Measurements from ENCODE around the gene VIL1. TPM values are rescaled to one million over a fixed set of nuclear protein-coding genes. Genes with fewer than 3 reads are reported as not detected.

Gene VIL1
- total RNA-seq, result 328 TPM

DNA sequence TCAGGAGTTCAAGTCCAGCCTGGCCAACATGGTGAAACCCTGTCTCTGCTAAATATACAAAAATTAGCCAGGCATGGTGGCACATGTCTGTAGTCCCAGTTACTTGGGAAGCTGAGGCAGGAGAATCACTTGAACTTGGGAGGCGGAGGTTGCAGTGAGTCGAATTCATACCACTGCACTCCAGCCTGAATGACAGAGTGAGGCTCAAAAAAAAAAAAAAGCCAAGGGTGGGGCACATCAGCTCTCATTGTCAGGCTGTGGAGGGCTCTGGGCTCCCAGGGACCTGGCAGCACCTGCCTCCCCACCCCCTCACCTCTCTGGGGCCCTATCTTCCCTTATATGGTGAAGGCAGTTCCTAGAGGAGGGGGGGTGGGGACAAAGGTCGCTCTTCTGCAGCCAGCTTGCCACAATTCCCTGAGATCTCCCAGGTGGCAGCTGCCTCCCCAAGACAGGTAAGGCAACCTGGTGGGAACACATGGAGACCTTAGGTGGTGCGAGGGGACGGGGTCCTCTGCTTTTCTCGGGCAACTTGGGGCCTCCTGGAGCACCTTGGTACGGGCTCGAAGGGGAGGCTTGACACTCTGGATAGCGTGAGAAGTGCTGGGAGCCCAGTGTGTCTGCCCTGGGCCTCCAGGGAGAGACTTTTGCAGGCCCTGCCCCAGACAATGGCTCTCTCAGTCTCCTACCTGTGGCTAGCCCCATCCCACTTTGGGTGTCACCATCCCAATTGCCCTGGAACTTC, at the start of gene VIL1:
VIL1 (plus strand) TSS at position 407 of the 742 bp plus-strand sequence. CDS start 4,656 bp downstream, outside the sequence.
- peak; percentile 90 for DNase-seq (ENCODE audit: low spot score)

DNA sequence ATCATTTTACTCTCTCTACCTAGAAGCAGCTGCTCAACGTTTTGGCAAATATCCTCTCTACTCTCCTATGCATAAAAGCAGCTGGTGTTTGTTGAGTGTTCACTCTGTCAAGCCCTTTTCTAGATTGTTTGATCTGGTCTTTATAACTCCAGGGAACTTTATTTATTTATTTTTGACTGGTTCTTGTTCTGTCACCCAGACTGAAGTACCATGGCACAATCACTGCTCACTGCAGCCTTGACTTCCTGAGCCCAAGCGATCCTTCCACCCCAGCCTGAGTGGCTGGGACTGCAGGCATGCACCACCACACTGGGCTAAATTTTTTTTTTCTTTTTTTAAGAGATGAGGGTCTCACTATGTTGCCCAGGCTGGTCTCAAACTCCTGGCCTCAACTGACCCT, 49.6 kb upstream of the VIL1 start:
- no peak for DNase-seq (ENCODE audit: low spot score)

- DNase-seq (ENCODE audit: low spot score), result peak; percentile 48
Observed at GRCh38 chr2:218370410-218371063, 48.4 kb upstream of the VIL1 start.

DNA sequence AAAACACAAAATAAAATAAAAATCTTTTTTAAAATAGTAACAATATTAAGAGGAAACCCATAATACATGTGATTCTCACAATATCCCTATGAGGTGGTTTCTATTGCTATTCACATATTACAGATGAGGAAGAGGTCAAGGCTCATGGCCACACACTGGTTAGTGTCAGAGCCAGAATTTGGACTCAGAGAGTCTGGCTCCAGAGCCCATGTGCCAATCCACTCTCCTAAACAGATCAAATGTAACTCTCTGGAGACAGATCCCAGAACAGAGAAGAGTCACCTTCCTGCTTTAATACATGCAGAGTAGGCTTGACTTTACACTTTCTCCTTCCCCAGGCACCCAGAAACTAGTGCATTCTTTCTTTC, 47.0 kb upstream of the VIL1 start:
- no peak for DNase-seq (ENCODE audit: low spot score)

DNA sequence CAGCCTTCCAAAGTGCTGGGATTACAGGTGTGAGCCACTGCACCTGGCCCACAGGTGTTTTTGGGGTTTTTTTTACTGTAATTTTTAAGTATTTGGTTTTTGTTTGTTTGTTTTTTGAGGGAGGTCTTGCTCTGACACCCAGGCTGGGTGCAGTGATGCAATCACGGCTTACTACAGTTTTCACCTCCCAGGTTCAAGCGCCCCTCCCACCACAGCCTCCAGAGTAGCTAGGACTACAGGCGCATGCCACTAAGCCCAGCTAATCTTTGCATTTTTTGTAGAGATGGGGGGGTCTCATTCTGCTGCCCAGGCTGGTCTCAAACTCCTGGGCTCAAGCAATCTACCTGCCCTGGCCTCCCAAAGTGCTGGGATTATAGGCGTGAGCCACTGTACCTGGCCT, 44.1 kb upstream of the VIL1 start:
- DNase-seq (ENCODE audit: low spot score), result no peak

DNA sequence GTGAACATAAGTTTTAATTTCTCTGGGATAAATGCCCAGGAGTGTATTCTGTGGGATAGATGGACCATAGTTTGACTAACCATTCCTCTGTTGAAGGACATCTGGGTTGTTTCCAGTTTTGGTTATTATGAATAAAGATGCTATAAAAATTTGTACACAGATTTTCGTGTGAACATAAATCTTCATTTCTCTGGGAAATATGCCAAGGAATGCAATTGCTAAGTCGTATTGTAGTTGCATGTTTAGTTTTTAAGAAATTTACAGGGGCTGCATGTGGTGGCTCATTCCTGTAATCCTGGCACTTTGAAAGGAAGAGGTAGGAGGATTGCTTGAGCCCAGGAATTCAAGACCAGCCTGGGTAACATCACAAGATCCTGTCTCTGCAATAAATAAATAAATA, 43.7 kb upstream of the VIL1 start:
- DNase-seq (ENCODE audit: low spot score), result no peak

GRCh38 chr2:218378053-218378452, 40.9 kb upstream of the VIL1 start:
- DNase-seq (ENCODE audit: low spot score), result no peak

GRCh38 chr2:218381916-218382366, 37.0 kb upstream of the VIL1 start, which contains the start of gene SLC11A1:
Gene SLC11A1, plus strand, starts transcription at chr2:218382273. Its CDS starts 96 bp downstream, at chr2:218382369.
- DNase-seq (ENCODE audit: low spot score), result peak; percentile 50

DNA sequence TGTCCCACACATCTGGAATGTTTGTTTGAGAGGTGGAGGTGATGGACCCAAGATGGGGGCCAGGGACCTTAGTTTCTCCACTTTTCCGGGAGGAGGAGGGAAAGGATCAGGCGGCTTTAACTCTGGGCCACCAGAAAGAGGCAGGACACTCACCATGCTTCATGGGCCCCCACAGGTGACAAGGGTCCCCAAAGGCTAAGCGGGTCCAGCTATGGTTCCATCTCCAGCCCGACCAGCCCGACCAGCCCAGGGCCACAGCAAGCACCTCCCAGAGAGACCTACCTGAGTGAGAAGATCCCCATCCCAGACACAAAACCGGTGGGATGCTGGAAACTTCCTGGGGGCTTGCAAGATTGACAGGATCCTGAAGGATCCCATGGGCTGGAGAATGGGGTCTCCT, 36.1 kb upstream of the VIL1 start:
- DNase-seq (ENCODE audit: low spot score), result no peak

- no peak for DNase-seq (ENCODE audit: low spot score)
Observed at GRCh38 chr2:218383892-218384519, 34.9 kb upstream of the VIL1 start.

DNA sequence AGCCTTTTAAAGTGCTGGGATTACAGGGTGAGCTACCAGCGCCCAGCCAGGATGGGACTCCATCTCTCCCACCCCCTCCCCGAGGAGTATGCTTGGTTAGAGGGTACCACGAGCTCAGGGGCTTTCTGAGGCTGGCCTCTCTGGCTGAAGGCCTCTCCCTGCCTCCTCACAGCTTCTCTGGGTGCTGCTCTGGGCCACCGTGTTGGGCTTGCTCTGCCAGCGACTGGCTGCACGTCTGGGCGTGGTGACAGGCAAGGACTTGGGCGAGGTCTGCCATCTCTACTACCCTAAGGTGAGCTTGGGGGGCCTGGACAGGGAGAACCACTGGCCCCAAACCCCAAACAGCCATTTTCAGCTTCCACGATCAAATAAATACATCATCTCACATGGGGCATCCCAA, 33.9 kb upstream of the VIL1 start:
- no peak for DNase-seq (ENCODE audit: low spot score)

DNA sequence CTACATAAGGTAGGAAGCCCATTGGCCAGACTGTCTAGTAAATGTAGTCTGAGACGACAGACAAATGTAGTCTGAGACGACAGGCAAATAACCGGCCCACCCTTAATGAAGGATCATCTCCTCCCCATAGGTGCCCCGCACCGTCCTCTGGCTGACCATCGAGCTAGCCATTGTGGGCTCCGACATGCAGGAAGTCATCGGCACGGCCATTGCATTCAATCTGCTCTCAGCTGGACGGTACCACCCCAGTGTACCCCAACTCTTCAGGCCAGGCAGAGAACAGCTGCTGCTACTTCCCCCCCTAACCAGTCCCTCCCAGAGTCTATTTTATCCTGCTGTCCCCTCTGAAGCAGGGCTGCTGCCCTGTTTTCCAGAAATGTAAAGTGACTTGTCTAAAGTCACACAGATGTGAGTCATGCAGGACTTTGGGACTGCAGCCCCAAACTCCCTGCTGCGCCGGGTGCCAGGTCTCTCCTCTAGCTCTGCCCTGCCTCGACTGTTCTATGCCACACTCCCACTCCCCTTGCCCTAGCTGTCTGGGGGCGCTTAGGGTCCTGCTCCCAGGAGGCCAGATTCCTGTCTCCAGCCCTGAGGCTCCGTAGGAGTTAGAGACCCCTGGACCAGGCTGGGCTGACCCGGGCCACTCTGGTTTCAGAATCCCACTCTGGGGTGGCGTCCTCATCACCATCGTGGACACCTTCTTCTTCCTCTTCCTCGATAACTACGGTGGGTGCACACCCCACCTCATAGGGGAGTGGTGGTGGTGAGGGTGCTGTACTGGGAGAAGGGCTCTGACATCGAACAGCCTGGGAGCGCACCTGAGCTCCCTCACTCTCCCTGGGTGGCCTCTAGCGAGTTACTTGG, 32.2 kb upstream of the VIL1 start:
- DNase-seq (ENCODE audit: low spot score), result no peak

GRCh38 chr2:218387369-218388194, 31.3 kb upstream of the VIL1 start:
- DNase-seq (ENCODE audit: low spot score), result peak; percentile 61

DNA sequence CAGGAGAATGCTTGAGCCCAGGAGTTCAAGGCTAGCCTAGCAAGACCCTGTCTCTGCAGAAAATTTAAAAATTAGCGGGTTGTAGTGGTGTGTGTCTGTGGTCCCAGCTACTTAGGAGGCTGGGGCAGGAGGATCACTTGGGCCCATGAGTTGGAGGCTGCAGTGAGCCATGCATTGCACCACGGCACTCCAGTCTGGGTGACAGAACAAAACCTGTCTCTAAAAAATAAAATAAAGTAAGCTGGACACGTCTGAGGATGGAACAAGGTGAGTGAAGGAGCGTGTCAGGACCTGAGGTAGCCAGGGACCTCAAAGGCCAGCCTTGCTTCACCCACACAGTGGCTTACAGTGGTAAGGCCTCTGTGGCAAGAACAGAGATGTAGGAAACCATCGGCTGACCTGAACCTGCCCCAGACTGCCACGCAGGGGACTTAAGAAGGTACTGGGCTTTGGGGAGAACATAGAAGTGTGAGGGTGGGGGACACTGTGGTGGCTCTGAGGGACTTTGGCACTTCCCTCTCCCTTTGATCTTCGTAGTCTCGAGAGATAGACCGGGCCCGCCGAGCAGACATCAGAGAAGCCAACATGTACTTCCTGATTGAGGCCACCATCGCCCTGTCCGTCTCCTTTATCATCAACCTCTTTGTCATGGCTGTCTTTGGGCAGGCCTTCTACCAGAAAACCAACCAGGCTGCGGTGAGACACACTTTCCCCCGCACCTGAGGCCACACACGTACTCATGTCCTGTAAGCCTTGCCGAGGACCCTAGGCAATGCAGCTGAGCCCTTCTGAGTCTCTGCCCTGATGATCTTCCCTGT, 29.4 kb upstream of the VIL1 start:
- DNase-seq (ENCODE audit: low spot score), result no peak

DNA sequence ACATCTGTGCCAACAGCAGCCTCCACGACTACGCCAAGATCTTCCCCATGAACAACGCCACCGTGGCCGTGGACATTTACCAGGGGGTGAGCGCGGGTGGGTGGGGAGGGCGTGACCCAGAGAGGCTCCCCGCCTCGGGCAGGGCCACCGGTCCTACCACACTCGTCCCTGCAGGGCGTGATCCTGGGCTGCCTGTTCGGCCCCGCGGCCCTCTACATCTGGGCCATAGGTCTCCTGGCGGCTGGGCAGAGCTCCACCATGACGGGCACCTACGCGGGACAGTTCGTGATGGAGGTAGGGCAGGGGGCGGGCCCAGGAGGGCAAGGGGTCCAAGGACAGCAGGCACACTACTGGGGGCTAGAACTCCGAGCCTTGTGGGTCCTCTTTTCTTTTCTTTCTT, 27.7 kb upstream of the VIL1 start:
- no peak for DNase-seq (ENCODE audit: low spot score)

DNA sequence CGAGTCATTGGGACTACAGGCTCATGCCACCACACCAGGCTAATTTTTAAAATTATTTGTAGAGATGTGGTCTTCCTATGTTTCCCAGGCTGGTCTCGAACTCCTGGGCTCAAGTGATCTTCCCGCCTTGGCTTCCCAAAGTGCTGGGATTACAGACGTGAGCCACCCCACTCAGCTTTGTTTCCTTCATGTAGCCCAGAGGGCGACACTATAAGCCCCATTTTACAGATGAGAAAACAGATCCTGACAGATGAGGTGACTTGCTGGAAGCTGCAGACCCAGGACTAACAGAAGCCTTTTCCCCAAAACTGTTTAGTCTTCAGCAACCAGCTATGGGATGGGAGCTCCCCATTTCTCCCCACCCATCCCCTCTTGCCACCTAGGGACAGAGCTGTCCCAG, 26.5 kb upstream of the VIL1 start:
- no peak for DNase-seq (ENCODE audit: low spot score)

DNA sequence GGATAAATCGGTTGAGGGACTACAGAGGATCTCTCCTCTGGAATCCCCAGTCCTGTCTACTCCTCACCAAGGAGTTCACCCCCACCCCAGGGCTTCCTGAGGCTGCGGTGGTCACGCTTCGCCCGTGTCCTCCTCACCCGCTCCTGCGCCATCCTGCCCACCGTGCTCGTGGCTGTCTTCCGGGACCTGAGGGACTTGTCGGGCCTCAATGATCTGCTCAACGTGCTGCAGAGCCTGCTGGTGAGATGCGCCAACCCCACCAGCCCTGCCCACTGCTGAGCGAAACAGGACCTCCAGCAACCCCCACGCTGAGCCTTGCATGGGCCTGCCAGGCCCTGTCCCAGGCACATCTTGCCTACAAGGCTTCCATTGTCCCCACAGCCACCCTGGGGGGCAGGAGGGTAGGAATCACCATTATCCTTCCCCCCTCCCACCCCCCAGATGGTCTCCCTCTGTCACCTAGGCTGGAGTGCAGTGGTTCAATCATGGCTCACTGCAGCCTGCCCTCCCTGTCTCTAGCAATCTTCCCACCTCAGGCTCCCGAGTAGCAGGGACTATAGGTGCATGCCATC, 25.9 kb upstream of the VIL1 start:
- DNase-seq (ENCODE audit: low spot score), result no peak

DNA sequence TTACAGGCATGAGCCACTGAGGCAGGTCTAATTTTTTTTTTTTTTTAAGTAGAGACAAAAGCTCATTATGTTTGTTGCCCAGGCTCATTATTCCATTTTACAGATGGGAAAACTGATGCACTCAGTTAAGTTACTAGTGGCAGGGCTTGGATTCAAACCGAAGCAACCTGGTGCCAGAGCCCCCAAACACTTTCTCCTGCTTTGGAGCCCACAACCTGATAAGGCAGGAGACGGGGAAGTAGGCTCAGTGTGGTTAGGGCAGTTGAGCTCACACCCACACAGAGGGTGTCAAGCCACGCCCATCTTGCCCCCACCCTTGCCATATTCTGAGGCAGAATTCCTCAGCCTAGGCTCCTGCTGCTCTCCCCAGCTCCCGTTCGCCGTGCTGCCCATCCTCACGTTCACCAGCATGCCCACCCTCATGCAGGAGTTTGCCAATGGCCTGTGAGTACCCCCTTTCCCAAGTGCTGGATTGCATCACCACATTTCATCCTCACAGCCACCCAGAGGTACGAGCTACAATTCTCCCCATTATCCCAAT, 25.1 kb upstream of the VIL1 start:
- DNase-seq (ENCODE audit: low spot score), result no peak

GRCh38 chr2:218394298-218395089, 24.4 kb upstream of the VIL1 start:
- no peak for DNase-seq (ENCODE audit: low spot score)
